Activated CD4-positive, alpha-beta T cell treated with anti-CD3 and anti-CD28 coated beads, Interleukin-2, Interleukin-4, amounts not matched to agents 100 ng/mL and 50 ng/mL, durations not matched to agents 16 hours and 8 hours (primary cell): Measurements from ENCODE around the gene SLC13A5.
"Not testable (repeated sequence)": the region's sequence is repeated elsewhere in the genome, so short reads cannot be mapped to it uniquely, and the experiment has no call there.

Source experiments
- DNase-seq: peaks from one replicate; pipeline ENCODE4 v3.0.0-alpha.2; 2020; ENCODE audit warnings: low spot score

Gene SLC13A5

GRCh38 chr17:6660805-6661463 is 52.2 kb downstream of the SLC13A5 start:
- peak; percentile 53 for DNase-seq

GRCh38 chr17:6660101-6660500 is 53.1 kb downstream of the SLC13A5 start:
- no peak for DNase-seq

- not testable (repeated sequence) for DNase-seq
Measured at GRCh38 chr17:6658411-6658810, 54.8 kb downstream of the SLC13A5 start.

GRCh38 chr17:6657633-6658287 is 55.4 kb downstream of the SLC13A5 start:
- no peak for DNase-seq

- DNase-seq: peak; percentile 38
Measured at GRCh38 chr17:6656797-6657632, 56.2 kb downstream of the SLC13A5 start.

GRCh38 chr17:6655732-6656361 is 57.3 kb downstream of the SLC13A5 start:
- DNase-seq: not testable (repeated sequence)

GRCh38 chr17:6654841-6655731 is 58.1 kb downstream of the SLC13A5 start:
- no peak for DNase-seq

- peak; percentile 22 for DNase-seq
Measured at GRCh38 chr17:6651919-6652452, 61.2 kb downstream of the SLC13A5 start.

- peak; percentile 97 for DNase-seq
Measured at GRCh38 chr17:6651354-6651918, 61.7 kb downstream of the SLC13A5 start, which contains the start of the genes C17orf100 and MED31. Gene C17orf100 (plus strand): TSS chr17:6651762. CDS start chr17:6651914, 152 bp downstream. Gene MED31 (minus strand): TSS chr17:6651605. CDS start chr17:6651528, 77 bp downstream.

GRCh38 chr17:6648181-6648580 is 65.0 kb downstream of the SLC13A5 start:
- peak; percentile 44 for DNase-seq

GRCh38 chr17:6643451-6644125 is 69.6 kb downstream of the SLC13A5 start:
- peak; percentile 58 for DNase-seq

- peak; percentile 67 for DNase-seq
Measured at GRCh38 chr17:6642592-6642991, 70.6 kb downstream of the SLC13A5 start.

- DNase-seq: peak; percentile 16
Measured at GRCh38 chr17:6641247-6641863, 71.8 kb downstream of the SLC13A5 start.

- peak; percentile 96 for DNase-seq
Measured at GRCh38 chr17:6640536-6641246, 72.5 kb downstream of the SLC13A5 start, which contains the start of the genes KIAA0753 and TXNDC17. Gene KIAA0753 (minus strand): TSS chr17:6640711. CDS start chr17:6635103, 5,608 bp downstream. Gene TXNDC17 (plus strand): TSS chr17:6641060. CDS start chr17:6641083, 23 bp downstream.

GRCh38 chr17:6639586-6640535 is 73.3 kb downstream of the SLC13A5 start:
- peak; percentile 29 for DNase-seq

GRCh38 chr17:6639014-6639585 is 74.1 kb downstream of the SLC13A5 start:
- DNase-seq: peak; percentile 18
